ENCODE results near the gene AFG1L.

DNA sequence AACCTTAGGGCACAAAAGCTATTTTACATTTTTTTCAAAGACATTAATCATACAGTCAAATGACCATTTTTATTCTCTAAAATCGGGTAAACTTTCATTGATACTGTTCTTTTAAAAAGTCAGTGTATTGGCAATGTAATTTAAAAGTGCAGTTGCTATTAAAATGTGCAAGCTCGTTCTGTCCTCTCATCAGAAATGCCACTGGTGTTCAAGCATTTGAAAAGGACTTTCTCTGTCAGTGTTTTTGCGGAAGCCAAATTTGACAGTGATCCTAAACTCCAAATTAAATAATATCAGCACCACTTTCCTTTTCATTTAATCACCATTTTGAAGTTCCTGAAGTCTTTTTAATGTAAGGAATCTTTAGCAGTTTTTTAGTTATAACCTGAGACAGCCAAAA lies 69.6 kb downstream of the AFG1L start:
- TF ChIP-seq, protein P1, sequence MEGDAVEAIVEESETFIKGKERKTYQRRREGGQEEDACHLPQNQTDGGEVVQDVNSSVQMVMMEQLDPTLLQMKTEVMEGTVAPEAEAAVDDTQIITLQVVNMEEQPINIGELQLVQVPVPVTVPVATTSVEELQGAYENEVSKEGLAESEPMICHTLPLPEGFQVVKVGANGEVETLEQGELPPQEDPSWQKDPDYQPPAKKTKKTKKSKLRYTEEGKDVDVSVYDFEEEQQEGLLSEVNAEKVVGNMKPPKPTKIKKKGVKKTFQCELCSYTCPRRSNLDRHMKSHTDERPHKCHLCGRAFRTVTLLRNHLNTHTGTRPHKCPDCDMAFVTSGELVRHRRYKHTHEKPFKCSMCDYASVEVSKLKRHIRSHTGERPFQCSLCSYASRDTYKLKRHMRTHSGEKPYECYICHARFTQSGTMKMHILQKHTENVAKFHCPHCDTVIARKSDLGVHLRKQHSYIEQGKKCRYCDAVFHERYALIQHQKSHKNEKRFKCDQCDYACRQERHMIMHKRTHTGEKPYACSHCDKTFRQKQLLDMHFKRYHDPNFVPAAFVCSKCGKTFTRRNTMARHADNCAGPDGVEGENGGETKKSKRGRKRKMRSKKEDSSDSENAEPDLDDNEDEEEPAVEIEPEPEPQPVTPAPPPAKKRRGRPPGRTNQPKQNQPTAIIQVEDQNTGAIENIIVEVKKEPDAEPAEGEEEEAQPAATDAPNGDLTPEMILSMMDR (conservative IDR thresholded peaks at IDR 0.05; ENCODE audit: low read length), result no peak
- TF ChIP-seq EZH2phosphoT487 (IDR thresholded peaks at IDR 0.05; ENCODE audit: borderline replicate concordance), result no peak

Measured in Loucy (cell line).